Fibroblast of villous mesenchyme (primary cell): ENCODE measurements around the gene TIRAP. TPM values are rescaled to one million over a fixed set of nuclear protein-coding genes. Genes with fewer than 3 reads are reported as not detected.

ENCODE experiments used
- DNase-seq: peaks from one replicate; pipeline ENCODE4 v3.0.0-alpha.2; 2010; ENCODE audit warnings: low read depth
- H3K4me3 ChIP-seq: 2 replicates; pipeline ENCODE4 v1.5.1; 2011; ENCODE audit warnings: low read depth, mild to moderate bottlenecking, low read length
- total RNA-seq: library from RNA; depleted of rRNA; stranded (reverse); fragments of >200 nt; gene quantifications from 2 replicates; pipeline ENCODE4 v1.2.3, GENCODE V29; 2012
- TF ChIP-seq, protein P1 (sequence below): IDR thresholded peaks from 2 replicates; pipeline ENCODE4 v1.5.1; 2012; ENCODE audit warnings: low read depth, mild to moderate bottlenecking, low read length; ENCODE audit not compliant: insufficient read depth

The TIRAP gene
- total RNA-seq, 1 donor: 7.8 TPM

DNA sequence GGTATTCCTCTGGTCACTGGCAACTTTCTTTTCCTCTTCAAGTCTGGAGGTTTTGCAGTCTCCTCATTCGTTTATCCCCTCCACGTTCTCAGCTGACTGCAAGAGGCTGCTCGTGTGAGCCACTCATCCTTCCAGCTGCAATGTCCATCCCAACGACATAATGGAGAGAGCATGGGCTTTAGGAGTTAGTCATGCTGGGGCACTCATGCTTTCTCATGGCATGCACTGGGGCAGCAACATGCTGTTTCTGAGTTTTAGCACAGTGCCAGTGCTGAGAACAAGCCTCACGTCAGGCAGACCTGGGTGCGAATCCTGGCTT lies 28.1 kb downstream of the TIRAP start:
- no peak overlapping the region for H3K4me3 ChIP-seq
- DNase-seq: no peak
- TF ChIP-seq, protein P1, sequence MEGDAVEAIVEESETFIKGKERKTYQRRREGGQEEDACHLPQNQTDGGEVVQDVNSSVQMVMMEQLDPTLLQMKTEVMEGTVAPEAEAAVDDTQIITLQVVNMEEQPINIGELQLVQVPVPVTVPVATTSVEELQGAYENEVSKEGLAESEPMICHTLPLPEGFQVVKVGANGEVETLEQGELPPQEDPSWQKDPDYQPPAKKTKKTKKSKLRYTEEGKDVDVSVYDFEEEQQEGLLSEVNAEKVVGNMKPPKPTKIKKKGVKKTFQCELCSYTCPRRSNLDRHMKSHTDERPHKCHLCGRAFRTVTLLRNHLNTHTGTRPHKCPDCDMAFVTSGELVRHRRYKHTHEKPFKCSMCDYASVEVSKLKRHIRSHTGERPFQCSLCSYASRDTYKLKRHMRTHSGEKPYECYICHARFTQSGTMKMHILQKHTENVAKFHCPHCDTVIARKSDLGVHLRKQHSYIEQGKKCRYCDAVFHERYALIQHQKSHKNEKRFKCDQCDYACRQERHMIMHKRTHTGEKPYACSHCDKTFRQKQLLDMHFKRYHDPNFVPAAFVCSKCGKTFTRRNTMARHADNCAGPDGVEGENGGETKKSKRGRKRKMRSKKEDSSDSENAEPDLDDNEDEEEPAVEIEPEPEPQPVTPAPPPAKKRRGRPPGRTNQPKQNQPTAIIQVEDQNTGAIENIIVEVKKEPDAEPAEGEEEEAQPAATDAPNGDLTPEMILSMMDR: no peak

DNA sequence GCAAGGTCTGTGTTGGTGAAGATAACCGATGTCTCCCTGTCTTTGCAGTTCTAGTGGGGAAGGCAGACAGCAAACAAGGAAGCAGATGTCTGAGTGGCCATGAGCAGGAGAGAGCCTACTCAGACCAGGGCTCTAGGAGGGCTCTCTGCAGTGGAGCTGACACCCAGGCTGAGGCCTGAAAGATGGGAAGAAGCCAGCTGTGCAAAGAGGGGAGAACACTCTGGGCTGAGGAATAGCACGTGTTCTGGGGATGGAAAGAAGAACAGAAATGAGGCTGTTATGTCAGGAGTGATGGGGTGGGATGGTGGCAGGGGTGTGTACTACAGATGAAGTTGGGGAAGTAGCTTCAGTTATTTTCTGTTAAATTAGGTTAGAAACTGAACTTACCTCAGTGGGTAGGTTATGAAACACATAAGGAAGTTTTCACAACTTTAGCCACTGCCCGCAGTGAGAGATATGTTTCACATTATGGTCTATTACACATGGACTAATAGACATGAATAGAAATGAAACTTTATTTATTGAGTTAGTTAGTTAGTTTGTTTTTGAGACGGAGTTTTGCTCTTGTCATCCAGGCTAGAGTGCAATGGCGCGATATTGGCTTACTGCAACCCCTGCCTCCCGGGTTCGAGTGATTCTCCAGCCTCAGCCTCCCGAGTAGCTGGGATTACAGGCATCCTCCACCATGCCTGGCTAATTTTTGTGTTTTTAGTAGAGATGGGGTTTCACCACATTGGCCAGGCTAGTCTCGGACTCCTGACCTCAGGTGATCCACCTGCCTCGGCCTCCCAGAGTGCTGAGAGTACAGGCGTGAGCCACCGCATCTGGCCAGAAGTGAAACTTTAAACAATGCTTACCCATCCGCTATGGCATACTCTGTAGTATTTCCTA lies 28.8 kb downstream of the TIRAP start:
- TF ChIP-seq, protein P1: no peak
- H3K4me3 ChIP-seq: no peak overlapping the region
- DNase-seq: no peak

DNA sequence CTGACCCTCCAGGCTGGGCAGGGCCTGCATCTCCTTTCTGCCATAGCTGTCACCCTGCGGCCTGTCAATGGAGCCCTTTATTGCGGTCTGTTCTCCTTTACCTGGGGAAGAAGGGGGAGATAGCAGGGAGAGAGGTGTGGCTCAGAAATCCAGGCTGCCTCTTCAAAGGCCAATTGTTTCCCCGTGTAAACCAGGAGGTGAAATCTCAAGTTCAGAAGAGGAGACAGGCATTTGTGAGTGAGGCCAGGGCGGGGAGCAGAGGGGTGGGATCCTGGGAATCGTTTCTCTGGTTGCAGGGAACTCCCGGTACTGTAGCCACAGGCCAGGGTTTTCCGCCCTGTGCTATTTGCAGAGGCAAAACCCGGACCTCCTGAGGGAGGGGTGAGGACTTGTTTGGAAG lies 30.1 kb downstream of the TIRAP start:
- no peak overlapping the region for H3K4me3 ChIP-seq
- TF ChIP-seq, protein P1: no peak
- no peak for DNase-seq

DNA sequence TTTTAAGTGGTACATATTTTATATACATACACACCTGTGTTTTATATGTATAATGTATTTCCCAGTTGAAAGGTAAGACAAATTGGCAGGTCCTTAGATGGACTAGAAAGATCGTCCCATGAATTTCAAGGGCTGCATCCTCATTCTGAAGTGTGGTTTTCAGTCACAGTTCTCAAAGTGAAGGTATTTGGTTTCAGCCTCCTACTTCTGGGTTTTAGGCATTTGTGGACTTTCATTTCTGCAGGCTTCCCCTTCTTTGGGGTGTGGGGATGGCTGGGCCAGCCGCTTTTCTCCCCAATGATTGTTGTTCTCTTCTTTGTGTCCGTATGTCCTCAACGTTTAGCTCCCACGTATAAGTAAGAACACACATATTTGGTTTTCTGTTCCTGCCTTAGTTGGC lies 30.9 kb downstream of the TIRAP start:
- no peak overlapping the region for H3K4me3 ChIP-seq
- no peak for DNase-seq
- TF ChIP-seq, protein P1: no peak

DNA sequence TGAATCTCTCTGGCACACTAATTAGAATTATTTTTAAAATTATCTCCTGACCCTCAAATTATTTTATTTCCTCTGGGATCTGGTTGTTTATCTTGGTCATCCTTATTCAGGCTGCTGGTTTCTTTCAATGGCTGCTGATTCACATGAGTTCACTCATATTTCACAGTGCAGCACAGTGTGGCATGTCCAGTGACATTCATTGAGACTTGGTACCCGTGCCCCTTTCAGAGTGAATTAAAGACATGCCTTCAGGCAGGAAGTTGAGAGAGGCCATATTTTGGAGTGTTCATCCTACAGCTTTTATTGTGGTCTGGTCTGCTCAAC lies 34.5 kb downstream of the TIRAP start:
- no peak overlapping the region for H3K4me3 ChIP-seq
- TF ChIP-seq, protein P1: no peak
- DNase-seq: peak; percentile 20

DNA sequence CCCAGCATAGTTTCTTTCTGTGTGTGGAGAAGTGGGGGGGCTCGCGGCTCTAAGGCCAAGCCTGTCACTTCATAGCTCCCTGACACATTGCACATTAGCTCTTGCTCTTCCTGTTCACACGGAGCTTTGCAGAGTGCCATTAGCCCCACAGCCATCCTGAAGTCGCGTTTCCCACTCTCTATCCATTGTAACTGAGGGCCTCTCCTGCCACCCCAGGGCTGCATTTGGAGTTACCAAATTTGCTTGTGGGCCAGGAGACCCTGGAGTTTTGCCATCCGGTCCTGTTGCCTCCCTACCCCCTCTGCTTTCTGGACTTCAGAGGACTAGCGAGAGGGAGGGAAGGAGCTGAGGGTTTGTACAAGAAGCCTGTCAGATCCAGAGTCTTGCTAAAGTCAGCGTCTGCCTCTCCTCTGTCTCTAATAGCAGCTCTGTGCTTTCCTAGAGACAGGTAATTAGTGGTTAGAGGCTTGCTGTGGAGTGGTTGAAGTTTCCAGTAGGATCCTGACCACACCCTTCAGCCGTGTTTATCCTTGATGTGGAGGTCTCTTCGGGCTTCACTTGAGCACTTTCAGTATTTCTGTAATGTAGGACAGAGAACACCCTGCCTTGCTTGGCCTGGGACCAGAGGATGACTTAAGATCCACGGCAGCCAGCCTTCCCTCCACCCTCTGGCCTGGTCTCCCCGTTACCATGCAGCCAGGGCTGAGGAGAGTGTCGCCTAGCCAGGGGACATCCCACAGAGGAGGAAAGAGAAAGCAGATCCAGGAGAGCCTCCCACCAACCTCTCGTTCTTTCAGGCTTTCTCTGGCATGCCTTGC lies 35.1 kb downstream of the TIRAP start:
- DNase-seq: peak; percentile 86
- peak overlapping the region; percentile 11 for H3K4me3 ChIP-seq
- TF ChIP-seq, protein P1: no peak
